Germinal center (tissue), 1 donor: ENCODE measurements around the gene COPS7A.
A peak's percentile ranks its signal among the peaks of the same experiment; 100 is the strongest.

Experiments used
- DNase-seq: peaks from one replicate; pipeline ENCODE4 v3.0.0; 2012; ENCODE audit warnings: mixed read lengths, low spot score

COPS7A gene

GRCh38 chr12:6723607-6724408, at the start of gene COPS7A:
Gene COPS7A (plus strand): TSS chr12:6724046. CDS start chr12:6724657, 611 bp downstream.
- DNase-seq = peak; percentile 96

GRCh38 chr12:6676962-6677361, 46.9 kb upstream of the COPS7A start:
- no peak for DNase-seq

- peak; percentile 27 for DNase-seq
Measured at GRCh38 chr12:6684609-6685008, 39.2 kb upstream of the COPS7A start.

- DNase-seq = no peak
Measured at GRCh38 chr12:6685814-6686213, 38.0 kb upstream of the COPS7A start.

- peak; percentile 42 for DNase-seq
Measured at GRCh38 chr12:6688543-6688998, 35.3 kb upstream of the COPS7A start.

GRCh38 chr12:6688999-6689882, 34.6 kb upstream of the COPS7A start, which contains the start of gene ZNF384:
Gene ZNF384 (minus strand): TSS chr12:6689375. CDS start chr12:6679520, 9,855 bp downstream.
- peak; percentile 93 for DNase-seq

- no peak for DNase-seq
Measured at GRCh38 chr12:6691473-6691872, 32.4 kb upstream of the COPS7A start.

- no peak for DNase-seq
Measured at GRCh38 chr12:6692888-6693287, 31.0 kb upstream of the COPS7A start.

- no peak for DNase-seq
Measured at GRCh38 chr12:6693832-6694355, 30.0 kb upstream of the COPS7A start.

GRCh38 chr12:6694701-6695100, 29.1 kb upstream of the COPS7A start:
- DNase-seq = no peak

- DNase-seq = no peak
Measured at GRCh38 chr12:6695313-6696045, 28.4 kb upstream of the COPS7A start.

- DNase-seq = peak; percentile 79
Measured at GRCh38 chr12:6696690-6697583, 26.9 kb upstream of the COPS7A start.

- no peak for DNase-seq
Measured at GRCh38 chr12:6697584-6698351, 26.1 kb upstream of the COPS7A start.

GRCh38 chr12:6698352-6699046, 25.3 kb upstream of the COPS7A start:
- DNase-seq = no peak

GRCh38 chr12:6699259-6699988, 24.4 kb upstream of the COPS7A start:
- DNase-seq = no peak

GRCh38 chr12:6699989-6700645, 23.7 kb upstream of the COPS7A start:
- DNase-seq = no peak

- peak; percentile 55 for DNase-seq
Measured at GRCh38 chr12:6700646-6701051, 23.2 kb upstream of the COPS7A start, which contains the start of gene PIANP. Gene PIANP (minus strand): TSS chr12:6700815. CDS start chr12:6698061, 2,754 bp downstream.
